H9 (cell line): Measurements from ENCODE around the gene ZNF813. TPM values are rescaled to one million over a fixed set of nuclear protein-coding genes. Genes with fewer than 3 reads are reported as not detected.
"Not testable (repeated sequence)": the region's sequence is repeated elsewhere in the genome, so short reads cannot be mapped to it uniquely, and the experiment has no call there.

Experiments used
- DNase-seq: peaks from one replicate; pipeline ENCODE4 v3.0.0-alpha.2; 2017
- H2AFZ ChIP-seq: one replicate; pipeline ENCODE4 v1.6.1; 2013; ENCODE audit warnings: mild to moderate bottlenecking, low read length, control low read depth, moderate library complexity
- H2AK5ac ChIP-seq: 2 replicates; pipeline ENCODE4 v1.6.1; 2013; ENCODE audit warnings: low read length, control low read depth, mixed read lengths; ENCODE audit not compliant: insufficient read length
- H2BK120ac ChIP-seq: one replicate; pipeline ENCODE4 v1.6.1; 2013; ENCODE audit warnings: low read depth, mild to moderate bottlenecking, low read length, control low read depth, inconsistent platforms; ENCODE audit not compliant: poor library complexity, severe bottlenecking
- H2BK12ac ChIP-seq: 2 replicates; pipeline ENCODE4 v1.6.1; 2013; ENCODE audit warnings: low read length, control low read depth, mixed read lengths, low read depth; ENCODE audit not compliant: insufficient read length
- H2BK15ac ChIP-seq: 2 replicates; pipeline ENCODE4 v1.6.1; 2013; ENCODE audit warnings: low read depth, low read length, control low read depth
- H2BK20ac ChIP-seq: one replicate; pipeline ENCODE4 v1.6.1; 2013; ENCODE audit warnings: low read depth, mild to moderate bottlenecking, low read length, control low read depth, inconsistent platforms; ENCODE audit not compliant: poor library complexity, severe bottlenecking
- H2BK5ac ChIP-seq: 2 replicates; pipeline ENCODE4 v1.6.1; 2013; ENCODE audit warnings: low read length, control low read depth, mixed read lengths; ENCODE audit not compliant: insufficient read length
- H3K14ac ChIP-seq: 2 replicates; pipeline ENCODE4 v1.6.1; 2013; ENCODE audit warnings: low read length, control low read depth; ENCODE audit not compliant: insufficient read depth
- H3K18ac ChIP-seq: 2 replicates; pipeline ENCODE4 v1.6.1; 2013; ENCODE audit warnings: low read depth, mild to moderate bottlenecking, mixed read lengths, low read length, control low read depth; ENCODE audit not compliant: insufficient read length
- H3K23ac ChIP-seq: 2 replicates; pipeline ENCODE4 v1.6.1; 2013; ENCODE audit warnings: low read length, control low read depth, mixed read lengths, low read depth; ENCODE audit not compliant: insufficient read length
- H3K23me2 ChIP-seq: 2 replicates; pipeline ENCODE4 v1.6.1; 2013; ENCODE audit warnings: low read depth, mild to moderate bottlenecking, mixed read lengths, low read length, control low read depth; ENCODE audit not compliant: insufficient read length, poor library complexity, severe bottlenecking
- H3K27ac ChIP-seq: 2 replicates; pipeline ENCODE4 v1.5.1; 2013; ENCODE audit warnings: low read length, control low read depth, mixed read lengths, low read depth; ENCODE audit not compliant: insufficient read length
- H3K27me3 ChIP-seq: 2 replicates; pipeline ENCODE4 v1.6.1; 2013; ENCODE audit warnings: low read length, control low read depth, inconsistent platforms; ENCODE audit not compliant: insufficient read depth
- H3K4ac ChIP-seq: 2 replicates; pipeline ENCODE4 v1.6.1; 2013; ENCODE audit warnings: low read depth, mild to moderate bottlenecking, control low read depth, inconsistent platforms, low read length, moderate library complexity
- H3K4me1 ChIP-seq: 2 replicates; pipeline ENCODE4 v1.6.1; 2013; ENCODE audit warnings: low read length, control low read depth, inconsistent platforms; ENCODE audit not compliant: insufficient read depth
- H3K4me2 ChIP-seq: 2 replicates; pipeline ENCODE4 v1.6.1; 2013; ENCODE audit warnings: low read length, control low read depth, mixed read lengths; ENCODE audit not compliant: insufficient read length, insufficient read depth
- H3K56ac ChIP-seq: 2 replicates; pipeline ENCODE4 v1.6.1; 2013; ENCODE audit warnings: low read depth, mild to moderate bottlenecking, mixed read lengths, low read length, control low read depth; ENCODE audit not compliant: insufficient read length
- H3K79me1 ChIP-seq: 2 replicates; pipeline ENCODE4 v1.6.1; 2013; ENCODE audit warnings: low read depth, mild to moderate bottlenecking, moderate library complexity, low read length, control low read depth, inconsistent platforms; ENCODE audit not compliant: insufficient read depth, poor library complexity, severe bottlenecking
- H3K79me2 ChIP-seq: 2 replicates; pipeline ENCODE4 v1.6.1; 2013; ENCODE audit warnings: low read length, control low read depth, inconsistent platforms; ENCODE audit not compliant: insufficient read depth
- H3K9ac ChIP-seq: 2 replicates; pipeline ENCODE4 v1.6.1; 2013; ENCODE audit warnings: low read length, control low read depth, mixed read lengths; ENCODE audit not compliant: insufficient read length; ENCODE audit errors: extremely low read depth
- H3K9me3 ChIP-seq: one replicate; pipeline ENCODE4 v1.6.1; 2013; ENCODE audit warnings: low read depth, low read length, inconsistent platforms; ENCODE audit not compliant: control insufficient read depth
- H3T11ph ChIP-seq: one replicate; pipeline ENCODE4 v1.6.1; 2013; ENCODE audit warnings: mild to moderate bottlenecking, low read length, control low read depth, inconsistent platforms
- H4K20me1 ChIP-seq: one replicate; pipeline ENCODE4 v1.6.1; 2013; ENCODE audit not compliant: control insufficient read depth, insufficient read length, insufficient read depth
- H4K5ac ChIP-seq: 2 replicates; pipeline ENCODE4 v1.6.1; 2013; ENCODE audit warnings: low read depth, mild to moderate bottlenecking, mixed read lengths, low read length, control low read depth; ENCODE audit not compliant: insufficient read length
- H4K8ac ChIP-seq: replicated peaks from 2 replicates; pipeline ENCODE4 v1.6.1; 2013; ENCODE audit warnings: low read length, control low read depth, mixed read lengths, low read depth; ENCODE audit not compliant: insufficient read length
- H4K91ac ChIP-seq: 2 replicates; pipeline ENCODE4 v1.6.1; 2013; ENCODE audit warnings: low read depth, mild to moderate bottlenecking, moderate library complexity, mixed read lengths, low read length, control low read depth; ENCODE audit not compliant: insufficient read length
- H3K27ac Mint-ChIP-seq, 3 experiments: 2 replicates in 2 of 3; 3 replicates in 1 of 3; pipeline ENCODE4 v1.8.0; 2020 to 2021; ENCODE audit warnings: mixed read lengths in 3 of 3, mild to moderate bottlenecking in 1 of 3, moderate library complexity in 1 of 3
- H3K27me3 Mint-ChIP-seq: 2 replicates; pipeline ENCODE4 v1.8.0; 2021; ENCODE audit warnings: low read depth, mild to moderate bottlenecking, moderate library complexity, mixed read lengths
- H3K36me3 Mint-ChIP-seq, 3 experiments: 2 replicates in 2 of 3; 3 replicates in 1 of 3; pipeline ENCODE4 v1.8.0; 2020 to 2021; ENCODE audit warnings: low read depth in 3 of 3, mixed read lengths in 3 of 3; ENCODE audit not compliant: insufficient read depth in 1 of 3
- H3K4me1 Mint-ChIP-seq, 2 experiments: 2 replicates each; pipeline ENCODE4 v1.8.0; 2020; ENCODE audit warnings: mixed read lengths in 2 of 2
- H3K4me3 Mint-ChIP-seq, 2 experiments: 2 replicates in 1 of 2; 3 replicates in 1 of 2; pipeline ENCODE4 v1.8.0; 2020 to 2021; ENCODE audit warnings: mild to moderate bottlenecking in 2 of 2, mixed read lengths in 2 of 2, moderate library complexity in 1 of 2
- H3K9me3 Mint-ChIP-seq, 2 experiments: 2 replicates in 1 of 2; 3 replicates in 1 of 2; pipeline ENCODE4 v1.8.0; 2020; ENCODE audit warnings: mild to moderate bottlenecking in 2 of 2, mixed read lengths in 2 of 2, moderate library complexity in 1 of 2
- CTCF ChIP-seq: fragments of 200-600 bp; sonication (generic); conservative IDR thresholded peaks from 3 replicates; pipeline ENCODE4 v1.8.0; 2021; ENCODE audit warnings: antibody characterized with exemption, mild to moderate bottlenecking
- WGBS: extraction: QIAGEN DNeasy Blood & Tissue Kit; methylation state at CpG from one replicate; pipeline ENCODE4 v1.1.7; 2013; ENCODE audit warnings: missing lambda C conversion rate, low lambda C conversion rate, mixed read lengths; ENCODE audit not compliant: insufficient read length; ENCODE audit errors: extremely low coverage; 5-methylcytosine and 5-hydroxymethylcytosine counted together
- total RNA-seq: library from RNA; stranded (reverse); gene quantifications from 2 replicates; pipeline ENCODE4 v1.2.1, GENCODE V29; 2021

ZNF813 gene
- total RNA-seq, 1 experiment from 2014 or later: 17.3 TPM

- not testable (repeated sequence) for H3K56ac ChIP-seq, H4K91ac ChIP-seq, H3K4me3 Mint-ChIP-seq, H3K9me3 ChIP-seq, H3K9me3 Mint-ChIP-seq, H2BK120ac ChIP-seq, H2BK15ac ChIP-seq, H2AK5ac ChIP-seq, H3K9ac ChIP-seq, H3K27me3 Mint-ChIP-seq, H3K27me3 ChIP-seq, H4K5ac ChIP-seq, H3K4ac ChIP-seq, H3K27ac ChIP-seq, H3K27ac Mint-ChIP-seq, H2BK20ac ChIP-seq, H2BK12ac ChIP-seq, H3K23ac ChIP-seq, H3K23me2 ChIP-seq, H4K20me1 ChIP-seq, H3K36me3 Mint-ChIP-seq, H2BK5ac ChIP-seq, H3T11ph ChIP-seq, DNase-seq, H4K8ac ChIP-seq, H3K79me2 ChIP-seq, H3K18ac ChIP-seq, H3K4me1 ChIP-seq, H3K79me1 ChIP-seq, H2AFZ ChIP-seq, H3K14ac ChIP-seq
- WGBS: no CpG with 5 or more reads among the region's 8 CpGs
- peaks cover 14 to 23% of the 10 kb centered on the region in 2 experiments for H3K4me1 Mint-ChIP-seq
- peak; percentile 53 for TF ChIP-seq CTCF
- peak overlapping the region; percentile 43 for H3K4me2 ChIP-seq
These were observed 43.9 kb upstream of the ZNF813 start for GRCh38 chr19:53423680-53424079.
